ENCODE results near the gene DLST. TPM values are rescaled to one million over a fixed set of nuclear protein-coding genes. Genes with fewer than 3 reads are reported as not detected.

DLST gene
- total RNA-seq, 2 experiments from 2014 or later, result 74.4 to 95.7 TPM

DNA sequence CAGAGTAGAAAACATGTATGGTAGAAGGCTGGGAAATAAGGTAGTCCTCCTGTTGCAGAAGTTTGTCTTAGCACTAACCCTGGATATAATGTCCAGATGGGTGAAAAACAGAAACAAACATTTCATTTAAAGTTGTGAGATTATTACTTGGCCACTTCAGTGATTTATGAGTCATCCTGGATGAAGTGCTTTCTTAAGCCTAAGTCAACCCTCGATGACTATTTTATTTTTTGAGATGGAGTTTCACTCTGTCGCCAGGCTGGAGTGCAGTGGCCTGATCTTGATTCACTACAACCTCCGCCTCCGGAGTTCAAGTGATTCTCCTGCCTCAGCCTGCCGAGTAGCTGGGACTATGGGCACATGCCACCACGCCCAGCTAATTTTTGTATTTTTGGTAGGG lies 10.2 kb downstream of the DLST start:
- H3K4me3 ChIP-seq (ENCODE audit: low read depth, low read length, poor library complexity, severe bottlenecking), result no peak overlapping the region
- H3K36me3 ChIP-seq (ENCODE audit: insufficient read depth, low read length), result peaks cover 98% of the 10 kb centered on the region
- H3K4me1 ChIP-seq (ENCODE audit: insufficient read depth, low read length, poor library complexity, severe bottlenecking), result peaks cover 15% of the 10 kb centered on the region
- no peak overlapping the region for H3K27ac ChIP-seq (ENCODE audit: low read depth, low read length, poor library complexity, severe bottlenecking)
- no peak overlapping the region for H2AFZ ChIP-seq (ENCODE audit: low read length)
- no peak overlapping the region for H3K4me2 ChIP-seq (ENCODE audit: low read length)
- peaks cover 23% of the 10 kb centered on the region for H3K79me2 ChIP-seq (ENCODE audit: insufficient read depth, low read depth, low read length)
- BruUV-seq (replicated peaks), result no TSS peak
- intact Hi-C loops (cut with micrococcal nuclease; ENCODE audit: unreplicated experiment), result no loop called here
- H3K9me3 ChIP-seq (ENCODE audit: low read length), result no peaks in the 10 kb centered on the region
- ChIA-PET CTCF (ENCODE audit: unreplicated experiment) (no interaction called here), POLR2A (interaction anchor here (0.6 kb wide), 1 partner anchor 15 kb away, joined by 3 read pairs; no protein-coding TSS in a partner anchor)
- peaks cover 23% of the 10 kb centered on the region; the same call in 1 of the 2 replicates for H4K20me1 ChIP-seq (ENCODE audit: insufficient read depth, low read length)
- no peaks in the 10 kb centered on the region for H3K9me2 ChIP-seq (ENCODE audit: insufficient read depth, low read length)
- TF ChIP-seq, protein P1, sequence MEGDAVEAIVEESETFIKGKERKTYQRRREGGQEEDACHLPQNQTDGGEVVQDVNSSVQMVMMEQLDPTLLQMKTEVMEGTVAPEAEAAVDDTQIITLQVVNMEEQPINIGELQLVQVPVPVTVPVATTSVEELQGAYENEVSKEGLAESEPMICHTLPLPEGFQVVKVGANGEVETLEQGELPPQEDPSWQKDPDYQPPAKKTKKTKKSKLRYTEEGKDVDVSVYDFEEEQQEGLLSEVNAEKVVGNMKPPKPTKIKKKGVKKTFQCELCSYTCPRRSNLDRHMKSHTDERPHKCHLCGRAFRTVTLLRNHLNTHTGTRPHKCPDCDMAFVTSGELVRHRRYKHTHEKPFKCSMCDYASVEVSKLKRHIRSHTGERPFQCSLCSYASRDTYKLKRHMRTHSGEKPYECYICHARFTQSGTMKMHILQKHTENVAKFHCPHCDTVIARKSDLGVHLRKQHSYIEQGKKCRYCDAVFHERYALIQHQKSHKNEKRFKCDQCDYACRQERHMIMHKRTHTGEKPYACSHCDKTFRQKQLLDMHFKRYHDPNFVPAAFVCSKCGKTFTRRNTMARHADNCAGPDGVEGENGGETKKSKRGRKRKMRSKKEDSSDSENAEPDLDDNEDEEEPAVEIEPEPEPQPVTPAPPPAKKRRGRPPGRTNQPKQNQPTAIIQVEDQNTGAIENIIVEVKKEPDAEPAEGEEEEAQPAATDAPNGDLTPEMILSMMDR (conservative IDR thresholded peaks at IDR 0.05; ENCODE audit: low read length), result no peak
- TF ChIP-seq EZH2phosphoT487 (IDR thresholded peaks at IDR 0.05; ENCODE audit: borderline replicate concordance, low read depth, low read length), result no peak
- DNase-seq (ENCODE audit: low spot score), result no peak

DNA sequence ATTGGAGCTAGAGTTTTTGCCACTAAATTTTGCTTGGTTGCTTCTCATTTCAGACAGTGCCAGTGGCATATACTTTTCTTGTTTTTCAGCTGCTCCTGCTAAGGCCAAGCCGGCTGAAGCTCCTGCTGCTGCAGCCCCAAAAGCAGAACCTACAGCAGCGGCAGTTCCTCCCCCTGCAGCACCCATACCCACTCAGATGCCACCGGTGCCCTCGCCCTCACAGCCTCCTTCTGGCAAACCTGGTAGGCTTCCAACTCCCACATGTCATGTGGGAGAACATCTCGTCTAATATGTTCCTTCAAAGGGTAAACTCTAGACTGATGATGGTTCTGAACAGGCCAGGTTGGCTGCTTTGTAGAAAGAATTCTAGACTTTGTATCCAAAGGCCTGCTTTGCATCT lies 11.0 kb downstream of the DLST start:
- intact Hi-C loops (cut with micrococcal nuclease; ENCODE audit: unreplicated experiment), result no loop called here
- no peak overlapping the region for H3K4me2 ChIP-seq (ENCODE audit: low read length)
- peaks cover 98% of the 10 kb centered on the region for H3K36me3 ChIP-seq (ENCODE audit: insufficient read depth, low read length)
- ChIA-PET CTCF (ENCODE audit: unreplicated experiment) (interaction anchor here (1.2 kb wide), 2 partner anchors 9 to 32 kb away, joined by 3 to 4 read pairs; no protein-coding TSS in a partner anchor), POLR2A (interaction anchor here (0.5 to 0.7 kb wide), 4 partner anchors 9 to 272 kb away, joined by 3 to 5 read pairs (median 3); partner anchors contain the start of gene PROX2)
- no peak overlapping the region for H2AFZ ChIP-seq (ENCODE audit: low read length)
- H4K20me1 ChIP-seq (ENCODE audit: insufficient read depth, low read length), result peaks cover 23% of the 10 kb centered on the region; the same call in 1 of the 2 replicates
- H3K4me3 ChIP-seq (ENCODE audit: low read depth, low read length, poor library complexity, severe bottlenecking), result no peak overlapping the region
- TF ChIP-seq, protein P1 (conservative IDR thresholded peaks at IDR 0.05; ENCODE audit: low read length), result no peak
- no peak for TF ChIP-seq EZH2phosphoT487 (IDR thresholded peaks at IDR 0.05; ENCODE audit: borderline replicate concordance, low read depth, low read length)
- H3K79me2 ChIP-seq (ENCODE audit: insufficient read depth, low read depth, low read length), result peaks cover 14% of the 10 kb centered on the region
- H3K9me2 ChIP-seq (ENCODE audit: insufficient read depth, low read length), result no peaks in the 10 kb centered on the region
- DNase-seq (ENCODE audit: low spot score), result no peak
- no TSS peak for BruUV-seq (replicated peaks)
- H3K27ac ChIP-seq (ENCODE audit: low read depth, low read length, poor library complexity, severe bottlenecking), result no peak overlapping the region
- no peaks in the 10 kb centered on the region for H3K9me3 ChIP-seq (ENCODE audit: low read length)
- peaks cover 15% of the 10 kb centered on the region for H3K4me1 ChIP-seq (ENCODE audit: insufficient read depth, low read length, poor library complexity, severe bottlenecking)

DNA sequence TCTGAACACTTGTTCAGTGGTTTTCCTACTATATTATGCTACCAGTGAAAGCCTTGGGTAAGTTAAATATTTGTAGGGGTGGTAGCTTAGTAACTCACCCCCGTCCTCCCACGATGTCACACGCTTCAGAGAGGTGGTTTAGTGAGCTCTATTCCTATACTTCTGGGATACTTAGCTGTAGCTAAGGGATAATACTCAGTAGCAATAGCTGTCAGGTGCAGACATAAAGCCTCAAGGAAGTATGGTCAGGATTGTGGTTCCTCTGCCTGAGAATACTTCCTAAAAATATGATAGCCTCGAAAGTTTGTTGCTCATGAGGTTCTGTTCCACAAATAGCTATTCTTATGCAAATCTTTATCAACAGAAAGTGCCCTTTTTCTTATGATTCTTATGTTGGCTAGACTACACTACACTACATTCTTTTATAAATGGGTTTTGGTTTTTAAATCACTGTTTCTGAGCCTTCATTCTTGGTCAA lies 11.9 kb downstream of the DLST start:
- POLR2A ChIA-PET, result interaction anchor here (0.7 to 1.4 kb wide), 4 partner anchors 10 to 461 kb away, joined by 3 read pairs; partner anchors contain the start of gene PROX2
- no peak for DNase-seq (ENCODE audit: low spot score)
- Histone ChIP-seq H3K4me3 (ENCODE audit: low read depth, low read length, poor library complexity, severe bottlenecking) (no peak overlapping the region), H3K9me2 (ENCODE audit: insufficient read depth, low read length) (no peaks in the 10 kb centered on the region), H4K20me1 (ENCODE audit: insufficient read depth, low read length) (peaks cover 20% of the 10 kb centered on the region; the same call in 1 of the 2 replicates), H3K4me2 (ENCODE audit: low read length) (no peak overlapping the region), H3K36me3 (ENCODE audit: insufficient read depth, low read length) (peaks cover 98% of the 10 kb centered on the region), H3K27ac (ENCODE audit: low read depth, low read length, poor library complexity, severe bottlenecking) (no peak overlapping the region), H3K79me2 (ENCODE audit: insufficient read depth, low read depth, low read length) (peaks cover 5% of the 10 kb centered on the region; the same call in 1 of the 2 replicates), H3K4me1 (ENCODE audit: insufficient read depth, low read length, poor library complexity, severe bottlenecking) (peaks cover 15% of the 10 kb centered on the region), H2AFZ (ENCODE audit: low read length) (no peak overlapping the region), H3K9me3 (ENCODE audit: low read length) (no peaks in the 10 kb centered on the region)
- intact Hi-C loops (cut with micrococcal nuclease; ENCODE audit: unreplicated experiment), result no loop called here
- CTCF ChIA-PET (ENCODE audit: unreplicated experiment), result interaction anchor here (0.8 to 1.2 kb wide), 3 partner anchors 10 to 33 kb away, joined by 3 to 4 read pairs (median 4); no protein-coding TSS in a partner anchor
- TF ChIP-seq EZH2phosphoT487 (IDR thresholded peaks at IDR 0.05; ENCODE audit: borderline replicate concordance, low read depth, low read length), result no peak
- TF ChIP-seq, protein P1 (conservative IDR thresholded peaks at IDR 0.05; ENCODE audit: low read length), result 0 out of 2 replicates have a peak, but pooled peaks have one; percentile 1
- BruUV-seq (replicated peaks), result no TSS peak

Data from OCI-LY7 (cell line).